HG03439 (cell line): ENCODE data around the gene MESP2.

ENCODE experiments used
- ATAC-seq: cut with Tn5 transposase; IDR thresholded peaks from one replicate; pipeline ENCODE4 v1.9.1; 2021; ENCODE audit warnings: mild to moderate bottlenecking, moderate library complexity; ENCODE audit not compliant: unreplicated experiment

MESP2 gene

DNA sequence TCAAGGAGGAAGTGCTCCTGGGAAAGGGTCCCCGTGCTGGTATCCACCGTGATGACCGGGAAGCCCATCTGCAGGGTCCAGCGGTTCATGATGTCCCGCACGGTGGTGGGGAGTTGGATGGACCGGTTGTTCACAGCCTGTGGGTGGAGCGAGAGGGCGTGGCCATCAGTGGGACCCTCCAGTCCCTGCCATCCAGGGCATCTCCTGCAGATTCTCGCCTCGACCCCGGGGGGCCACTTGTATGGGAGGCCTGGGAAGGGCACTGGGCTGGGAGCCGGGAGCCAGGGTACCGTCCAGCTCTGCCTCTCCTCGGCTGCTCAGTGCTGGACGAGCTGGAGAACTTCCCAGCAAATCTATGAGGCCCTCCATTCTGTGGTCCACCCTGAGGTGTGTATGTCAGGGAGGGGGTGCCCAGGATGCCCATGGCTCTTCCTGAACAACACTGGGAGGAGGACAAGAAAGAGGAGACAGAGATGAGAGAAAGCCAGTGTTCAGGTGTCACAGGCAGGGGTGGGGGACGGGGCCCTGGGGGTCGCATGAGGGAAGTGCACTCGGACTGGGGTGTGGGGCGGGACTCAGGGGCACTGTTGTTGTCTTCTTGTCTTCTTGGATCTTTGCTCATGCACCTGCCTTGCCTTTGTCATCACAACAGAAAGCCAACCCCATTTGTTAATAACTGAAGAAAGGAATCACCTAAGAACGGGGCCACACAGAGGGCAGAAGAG is 25.5 kb downstream of the MESP2 start:
- ATAC-seq: no peak

DNA sequence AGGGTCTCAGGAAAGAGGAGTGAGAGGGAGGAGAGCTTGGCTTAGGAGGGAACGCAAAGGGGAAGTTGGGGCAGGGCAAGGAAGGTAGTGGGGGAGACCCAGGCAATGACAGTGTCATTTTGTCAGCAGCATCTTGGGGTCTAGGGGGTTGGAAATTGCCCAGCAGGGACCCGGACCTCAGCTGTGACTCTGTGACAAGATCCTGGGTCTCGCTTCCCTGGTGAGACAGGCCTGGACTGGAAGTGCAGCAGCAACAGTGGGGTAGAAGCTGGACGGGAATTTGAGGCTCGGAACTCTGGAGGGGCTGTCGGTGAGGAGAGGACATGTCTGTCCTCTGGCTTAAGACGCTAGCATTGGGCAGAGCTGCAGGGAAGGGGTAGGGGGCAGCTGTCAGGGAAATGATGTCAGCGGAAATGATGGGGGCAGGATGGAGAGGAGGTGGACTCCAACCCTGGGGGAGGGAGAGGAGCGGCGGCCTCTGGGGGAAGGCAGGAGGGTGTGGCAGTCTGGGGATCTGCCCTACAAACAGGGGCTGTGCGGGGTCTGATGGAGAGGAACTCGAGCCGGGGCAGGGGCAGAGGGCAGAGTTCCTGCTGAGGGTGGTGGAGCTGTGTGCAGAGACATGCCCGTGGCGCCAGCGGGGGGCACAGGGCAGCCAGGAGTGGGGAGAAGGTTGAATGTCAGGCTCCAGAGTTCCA is 26.2 kb downstream of the MESP2 start:
- ATAC-seq: no peak

DNA sequence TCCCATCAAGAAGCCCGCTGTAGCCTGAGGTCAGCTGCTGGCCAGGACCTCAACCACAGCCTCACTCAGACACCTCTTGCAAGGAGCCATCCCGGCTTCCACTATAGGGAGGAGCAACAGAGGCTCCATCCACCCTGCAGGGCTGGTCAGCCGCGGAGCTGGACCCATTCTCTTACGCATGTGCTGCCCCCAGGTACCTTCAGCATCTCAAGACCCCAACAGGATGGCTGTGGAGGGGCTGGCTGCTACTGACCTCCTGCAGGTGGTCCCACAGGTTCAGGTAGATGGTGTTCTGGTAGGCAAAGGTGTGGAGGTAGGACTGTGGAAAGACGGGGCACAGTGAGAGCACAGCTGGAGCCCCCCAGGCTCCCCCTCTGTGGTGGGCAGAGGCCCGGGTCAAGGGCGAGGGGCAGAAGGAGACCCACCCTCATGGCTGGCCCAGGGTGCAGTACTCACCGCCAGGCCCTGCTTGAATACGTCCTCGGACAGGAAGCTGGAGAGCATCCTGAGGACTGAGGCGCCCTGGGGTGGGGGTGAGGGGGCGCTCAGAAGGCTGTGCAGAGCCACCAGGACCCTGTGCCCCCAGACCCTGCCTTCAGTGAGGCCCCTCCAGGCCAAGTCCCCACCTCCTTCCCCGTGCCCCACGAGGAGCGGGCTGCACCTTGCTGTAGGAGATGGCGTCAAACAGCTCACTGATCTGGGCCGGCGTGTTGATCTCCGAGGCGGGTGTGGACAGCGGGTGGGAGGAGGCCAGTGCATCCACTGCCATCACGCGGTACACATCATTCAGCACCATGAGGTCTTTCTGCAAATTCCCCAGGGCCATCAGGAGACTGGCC is 27.1 kb downstream of the MESP2 start:
- no peak for ATAC-seq

DNA sequence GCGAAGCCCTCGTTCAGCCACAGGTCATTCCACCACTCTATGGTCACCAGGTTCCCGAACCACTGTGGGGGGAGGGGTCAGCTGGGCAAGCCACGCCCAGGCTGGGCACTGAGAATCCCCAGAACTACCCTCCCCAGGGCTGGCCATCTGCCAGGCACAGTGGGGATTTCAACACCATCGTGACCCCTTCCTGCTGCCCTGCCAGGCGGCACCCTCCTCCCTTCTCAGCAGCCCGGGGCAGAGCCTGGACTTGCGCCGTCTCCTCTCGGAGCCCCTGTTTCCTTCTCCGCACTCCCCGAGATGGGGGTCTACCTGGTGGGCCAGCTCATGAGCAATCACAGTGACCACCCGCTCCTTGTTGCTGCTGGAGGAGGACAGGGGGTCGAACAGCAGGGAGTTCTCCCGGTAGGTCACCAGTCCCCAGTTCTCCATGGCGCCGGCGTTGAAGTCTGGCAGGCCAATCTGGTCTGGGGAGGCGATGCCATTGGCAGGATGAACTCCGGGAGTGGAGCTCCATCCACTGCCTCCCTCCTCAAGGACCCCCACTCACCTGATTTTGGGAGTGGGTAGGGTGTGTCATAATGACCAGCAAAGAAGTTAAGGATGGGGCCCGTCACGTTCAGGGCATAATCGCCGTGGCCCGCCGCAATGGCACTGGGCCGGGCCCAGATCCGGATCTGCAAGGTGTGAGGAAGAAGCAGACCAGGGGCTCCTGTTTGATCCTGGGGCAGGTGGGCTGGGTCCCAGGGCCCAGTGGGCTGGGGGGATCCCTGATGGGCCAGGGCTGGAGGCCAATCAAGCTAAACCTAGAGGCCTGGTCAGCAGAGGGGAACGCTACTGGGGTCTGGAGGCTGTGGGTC is 28.0 kb downstream of the MESP2 start:
- no peak for ATAC-seq

DNA sequence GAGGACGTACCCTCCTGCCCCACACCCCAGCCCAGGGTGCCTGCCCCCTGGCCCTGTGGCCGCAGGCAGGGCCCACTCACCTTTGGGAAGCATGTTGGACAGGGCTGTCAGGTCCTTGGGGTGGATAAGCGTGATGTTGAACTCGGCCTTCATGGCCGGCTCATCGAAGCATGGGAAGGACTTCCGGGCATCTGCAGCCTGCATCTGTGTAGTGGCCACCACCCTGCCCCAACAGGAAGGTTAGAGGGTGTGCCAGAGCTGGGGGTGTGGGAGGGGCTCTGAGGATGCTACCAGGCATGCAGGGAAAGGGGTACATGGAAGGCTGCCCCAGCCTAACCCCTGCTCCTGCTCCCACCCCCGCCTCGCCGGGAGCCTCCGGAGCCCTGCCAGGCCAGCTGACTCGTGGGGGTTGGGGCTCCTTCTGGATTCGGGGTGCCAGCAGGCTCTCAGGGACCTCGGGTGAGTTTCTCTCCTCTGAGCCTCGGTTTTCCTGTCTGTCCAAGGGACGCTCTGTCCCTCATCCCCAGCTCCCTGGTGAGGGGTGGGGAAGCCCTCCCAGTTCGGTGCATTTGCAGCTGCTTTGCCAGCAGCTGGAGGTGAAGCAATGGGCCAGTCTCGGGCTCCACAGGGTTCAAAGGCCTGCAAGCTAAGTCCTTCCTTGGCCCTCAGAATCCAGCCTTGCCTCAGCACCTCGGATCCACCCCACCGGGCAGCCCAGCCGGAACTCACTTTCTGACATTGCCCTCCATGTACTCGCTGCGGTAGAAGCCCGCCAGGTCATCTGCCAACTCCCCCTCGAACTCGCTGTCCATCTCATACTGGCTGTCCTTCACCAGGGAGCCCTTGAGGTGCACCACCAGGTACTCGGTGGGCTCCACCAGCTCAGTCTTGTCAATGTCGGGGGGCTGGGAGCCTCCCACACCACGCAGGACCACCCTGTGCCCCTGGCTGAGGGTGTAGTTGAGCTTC is 29.4 kb downstream of the MESP2 start:
- ATAC-seq: no peak

DNA sequence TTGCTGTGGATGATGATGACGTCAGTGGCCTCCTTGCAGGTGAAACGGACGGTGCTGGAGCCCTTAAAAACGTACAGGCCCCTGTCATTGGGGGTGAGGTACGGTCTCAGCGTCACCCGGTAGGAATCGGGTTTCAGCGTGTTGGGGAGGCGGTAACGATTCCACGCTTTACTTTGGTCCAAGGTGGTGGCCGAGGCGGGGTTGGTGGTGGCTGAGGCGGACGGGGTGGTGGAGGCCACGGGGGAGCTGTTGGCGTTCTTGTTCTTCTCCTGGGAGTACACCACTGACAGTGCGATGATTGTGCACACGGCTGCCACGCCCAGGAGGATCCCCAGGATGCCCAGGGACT is 30.1 kb downstream of the MESP2 start:
- ATAC-seq: no peak

DNA sequence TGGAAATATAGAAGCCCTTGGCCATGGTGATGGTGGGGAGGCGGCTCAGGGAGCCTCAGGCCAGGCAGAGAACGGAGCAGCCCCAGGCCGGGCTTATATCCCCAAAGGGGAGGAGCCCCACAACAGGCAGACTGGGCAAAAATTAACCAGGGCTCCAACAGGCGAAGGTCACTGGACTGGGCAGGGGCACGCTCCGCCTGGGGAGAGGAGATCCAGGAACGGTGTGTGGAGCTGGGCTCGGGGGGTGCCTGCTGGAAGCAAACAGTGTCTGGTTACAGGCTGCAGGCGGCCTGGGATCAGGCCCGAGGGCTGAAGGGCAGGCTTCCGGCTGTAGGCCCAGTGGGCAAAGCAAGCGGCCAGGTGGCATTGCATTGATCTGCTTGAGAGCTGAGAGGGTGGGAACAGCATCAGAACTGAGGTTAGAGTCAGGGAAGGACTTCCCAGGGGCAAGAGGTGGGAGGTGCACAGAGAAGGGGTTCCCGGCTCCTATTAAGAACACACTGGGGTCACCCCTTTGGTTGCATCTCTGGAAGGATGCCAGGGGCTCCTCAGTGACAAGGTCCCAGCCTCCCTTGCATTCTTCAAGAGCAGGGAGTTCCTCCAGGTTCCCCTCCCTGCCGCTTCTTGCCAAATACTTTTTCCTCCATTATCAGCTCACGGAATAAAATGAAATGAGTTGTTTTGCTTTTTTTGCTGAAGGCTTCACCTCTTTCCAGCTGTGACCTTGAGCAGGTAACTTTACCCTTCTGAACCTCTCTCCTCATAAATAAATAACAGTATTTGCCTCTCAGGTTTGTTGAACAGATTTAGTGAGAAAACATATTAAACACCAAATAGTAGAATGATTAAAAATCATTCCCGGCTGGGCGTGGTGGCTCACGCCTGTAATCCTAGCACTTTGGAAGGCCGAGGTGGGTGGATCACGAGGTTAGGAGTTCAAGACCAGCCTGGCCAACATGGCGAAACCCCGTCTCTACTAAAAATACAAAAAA is 30.7 kb downstream of the MESP2 start:
- no peak for ATAC-seq

DNA sequence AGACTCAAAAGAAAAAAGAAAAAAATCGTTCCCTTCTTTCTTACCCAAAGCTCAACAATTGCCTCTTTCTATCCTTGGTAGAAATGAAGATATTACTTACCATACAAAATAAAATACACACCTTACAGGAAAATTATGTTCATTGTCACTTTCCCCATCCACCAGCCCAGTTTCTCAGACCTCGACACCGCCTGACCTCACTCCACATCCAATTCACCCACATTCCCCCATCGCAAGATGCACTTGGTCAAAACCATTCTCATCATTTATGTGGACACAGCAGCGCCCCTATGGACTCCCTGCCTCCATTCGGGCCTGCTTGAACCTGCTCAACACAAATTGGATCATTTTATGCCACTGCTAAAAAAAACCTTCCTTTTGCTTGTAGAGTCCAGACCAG is 31.6 kb downstream of the MESP2 start:
- no peak for ATAC-seq

DNA sequence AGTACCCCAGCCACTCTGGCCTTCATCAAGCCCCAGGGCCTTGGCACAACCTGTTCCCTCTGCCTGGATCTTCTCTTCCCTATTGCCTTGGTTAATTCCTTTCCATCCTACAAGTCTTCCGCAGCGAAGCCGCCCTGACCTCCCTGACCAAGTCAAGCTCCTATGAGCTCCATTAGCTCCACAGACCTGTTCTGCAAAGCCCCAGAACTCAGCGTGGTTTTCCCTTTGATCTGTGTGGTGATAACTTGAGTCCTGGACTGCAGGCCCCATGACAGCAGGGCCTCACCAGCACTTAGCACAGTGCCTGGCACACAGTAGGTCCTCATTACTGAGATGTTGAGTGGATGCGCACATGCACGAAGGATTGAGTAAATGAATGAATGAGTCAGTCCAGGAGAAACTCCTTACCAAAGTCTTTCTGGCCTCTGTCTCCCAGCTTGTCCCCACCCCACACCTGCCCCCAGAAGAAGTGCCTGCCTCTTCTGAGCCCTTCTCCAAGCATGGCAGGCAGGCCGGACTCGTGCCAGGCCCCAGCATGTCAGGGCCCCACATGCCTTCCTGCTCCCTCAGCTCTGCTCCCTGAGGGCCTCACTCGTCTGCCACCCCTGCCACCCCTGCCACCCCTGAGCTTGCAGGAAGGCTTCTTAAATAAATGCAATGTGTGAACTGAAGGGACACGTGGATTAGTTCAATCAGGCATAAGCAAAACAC is 32.2 kb downstream of the MESP2 start:
- no peak for ATAC-seq

DNA sequence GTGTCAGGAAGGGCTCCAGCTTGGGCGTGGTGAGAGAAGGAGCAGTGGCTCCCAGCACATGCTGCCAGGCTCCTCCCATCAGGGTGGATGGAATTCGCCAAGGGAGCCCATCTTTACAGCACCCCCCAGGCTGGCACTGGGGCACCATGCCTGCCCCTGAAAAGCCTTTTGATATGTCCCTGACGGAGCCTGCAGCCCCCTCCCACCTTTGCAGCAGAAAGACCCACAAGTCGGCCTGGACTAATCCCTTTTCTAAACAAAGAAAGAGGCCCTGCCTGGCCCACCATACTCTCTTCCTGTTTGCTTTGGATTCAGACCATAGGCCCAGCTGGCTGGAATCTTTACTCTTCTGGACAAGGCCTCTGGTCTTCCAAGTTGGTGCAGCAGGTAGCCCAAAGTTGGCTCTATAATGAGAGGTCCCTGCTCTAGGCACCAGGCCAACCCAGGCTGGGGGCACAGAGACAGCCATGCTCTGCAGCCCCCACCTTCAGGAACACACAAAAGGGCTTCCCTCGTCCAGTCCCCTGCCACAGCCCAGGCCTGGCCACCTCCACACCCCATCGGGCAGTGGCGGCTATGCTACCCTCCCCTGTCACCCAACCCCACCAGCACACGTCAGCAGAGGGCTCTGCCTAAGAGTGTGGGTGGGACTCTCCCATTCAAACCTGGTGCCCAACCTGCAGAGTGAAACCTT is 33.1 kb downstream of the MESP2 start:
- ATAC-seq: no peak

DNA sequence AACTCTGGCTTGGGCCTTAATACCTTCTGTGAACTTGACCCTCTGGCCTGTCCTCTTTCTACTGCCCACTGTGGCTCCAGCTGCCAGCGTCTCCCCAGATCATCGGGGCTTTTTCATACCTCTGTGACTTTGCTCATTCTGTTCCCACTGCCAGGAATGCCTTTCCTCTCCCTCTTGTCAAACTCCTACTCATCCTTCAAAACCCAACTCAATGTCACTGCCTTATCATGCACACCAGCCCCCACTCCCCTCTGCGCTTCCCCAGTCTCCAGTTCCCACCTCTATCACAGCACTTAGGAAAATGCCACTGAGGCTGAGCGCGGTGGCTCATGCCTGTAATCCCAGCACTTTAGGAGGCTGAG is 33.6 kb downstream of the MESP2 start:
- ATAC-seq: no peak

DNA sequence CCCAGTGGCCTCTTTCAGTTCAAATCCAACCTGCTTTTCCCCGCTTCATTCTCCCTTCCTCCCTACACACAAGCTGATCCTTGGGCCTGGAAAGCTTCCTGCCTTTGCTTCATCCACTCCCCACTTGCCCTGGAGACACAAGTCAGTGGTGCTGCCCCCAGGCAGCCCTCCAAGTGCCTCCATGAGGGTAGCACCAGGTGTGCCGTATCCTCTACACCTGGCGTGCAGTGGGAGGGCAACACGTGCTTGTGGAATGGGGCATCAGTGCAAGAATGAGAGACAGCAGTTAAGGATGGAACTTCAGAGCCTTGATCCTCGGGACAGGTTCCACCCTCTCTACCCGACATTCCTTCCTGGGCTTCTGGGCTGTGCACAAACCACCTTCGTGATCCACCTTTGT is 34.7 kb downstream of the MESP2 start:
- no peak for ATAC-seq

DNA sequence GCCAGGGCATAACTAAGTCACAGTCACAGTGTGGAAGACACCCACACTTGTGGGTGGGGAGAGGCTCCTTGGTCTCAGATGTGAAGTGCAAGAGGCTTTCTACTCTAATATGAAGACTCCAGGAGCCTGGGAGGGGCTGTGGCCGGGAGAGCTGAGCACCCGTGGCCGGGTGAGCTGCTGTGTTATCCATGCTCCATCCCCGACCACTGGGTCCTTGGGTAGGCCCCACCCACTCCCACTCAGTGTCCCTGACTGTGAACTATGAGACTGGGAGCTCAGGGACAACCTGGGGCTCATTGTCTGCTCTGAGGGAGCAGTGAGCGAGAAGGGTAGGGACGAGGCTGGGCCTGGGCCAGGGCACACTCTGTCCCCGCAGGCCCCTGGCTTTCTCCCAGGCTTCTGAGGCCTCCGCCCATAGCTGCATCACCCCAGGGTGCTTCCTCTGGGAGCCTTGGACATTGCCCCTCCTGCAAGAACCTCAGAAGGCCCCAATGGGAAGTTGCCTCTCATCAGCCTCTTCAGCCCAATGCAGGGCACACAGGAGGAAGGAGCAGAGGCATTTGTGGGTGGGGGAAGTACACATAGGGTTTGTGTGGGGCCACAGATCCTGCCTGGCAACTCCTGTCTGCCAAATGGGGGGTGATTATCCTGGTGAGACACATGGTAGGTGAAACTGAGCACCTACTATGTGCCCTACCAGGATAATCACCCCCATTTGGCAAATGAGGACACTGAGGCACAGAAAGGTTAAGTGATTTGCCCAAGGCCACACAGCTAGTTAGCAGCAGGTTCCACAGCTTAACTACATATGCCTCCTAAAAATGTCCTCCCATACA is 36.1 kb downstream of the MESP2 start:
- ATAC-seq: no peak

DNA sequence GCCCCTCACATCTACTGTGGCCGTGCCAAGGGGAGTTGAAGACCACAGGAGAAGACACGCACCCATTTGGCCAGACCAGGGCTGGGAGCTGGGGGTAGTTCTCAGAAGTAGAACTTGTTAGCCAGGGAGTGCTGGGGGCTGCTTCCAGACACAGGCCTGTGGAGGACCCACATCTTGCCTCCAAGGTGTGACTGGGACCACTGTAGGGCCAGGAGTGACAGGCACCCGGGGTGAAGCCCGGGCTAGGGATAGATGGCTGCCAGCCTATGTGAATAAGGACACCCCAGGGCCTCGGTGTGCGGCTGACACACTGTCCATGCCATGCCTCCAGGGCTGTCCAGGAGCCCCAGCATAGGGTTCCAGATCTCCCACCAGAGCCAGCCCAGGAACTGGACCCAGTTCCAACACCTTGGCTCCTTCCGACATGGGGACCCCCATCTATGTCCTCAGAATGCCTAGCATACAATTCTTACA is 36.8 kb downstream of the MESP2 start:
- no peak for ATAC-seq

DNA sequence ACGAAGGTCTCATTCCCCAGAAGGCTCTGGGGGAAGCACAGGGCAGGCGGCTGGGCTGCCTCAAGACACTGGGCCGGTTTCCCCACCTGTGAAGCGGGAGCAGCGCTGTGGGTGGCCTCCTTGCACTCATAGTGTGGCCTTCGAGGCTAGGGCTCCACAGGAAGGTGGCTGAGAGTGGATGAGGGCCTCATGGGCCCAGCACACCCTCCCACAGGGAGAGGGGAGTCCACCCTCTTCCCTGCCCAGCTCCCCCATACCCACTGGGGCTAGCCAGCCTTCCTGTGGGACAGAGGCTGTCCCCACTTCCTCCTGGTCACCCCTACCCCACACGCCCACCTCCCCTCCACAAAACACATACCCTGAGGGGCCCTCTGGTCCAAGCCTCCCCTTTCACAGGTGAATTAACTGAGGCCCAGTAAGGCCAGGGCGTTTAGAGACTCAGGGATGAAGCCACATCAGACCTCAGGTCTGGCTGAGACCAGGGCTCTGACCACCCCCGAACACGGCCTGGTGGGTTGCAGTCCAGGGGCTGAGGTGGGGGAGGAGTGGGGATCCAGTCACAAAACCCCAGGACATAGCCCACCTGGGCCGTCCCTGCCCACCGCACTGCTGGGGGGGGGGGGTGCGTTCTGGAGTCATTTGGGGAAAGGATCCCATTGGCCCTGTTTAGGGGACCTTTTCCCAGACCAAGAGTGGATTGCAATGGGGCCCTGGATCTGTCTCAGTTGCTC is 37.4 kb downstream of the MESP2 start:
- ATAC-seq: no peak
